C4-2B (cell line): Measurements from ENCODE around the gene CTXND1.

Source experiments
- CTCF ChIP-seq: fragments of 450-650 bp; conservative IDR thresholded peaks from 2 replicates; pipeline ENCODE4 v1.5.1; 2017; ENCODE audit warnings: mild to moderate bottlenecking
- ZFX ChIP-seq: fragments of 450-650 bp; IDR thresholded peaks from 2 replicates; pipeline ENCODE4 v1.6.1; 2017

DNA sequence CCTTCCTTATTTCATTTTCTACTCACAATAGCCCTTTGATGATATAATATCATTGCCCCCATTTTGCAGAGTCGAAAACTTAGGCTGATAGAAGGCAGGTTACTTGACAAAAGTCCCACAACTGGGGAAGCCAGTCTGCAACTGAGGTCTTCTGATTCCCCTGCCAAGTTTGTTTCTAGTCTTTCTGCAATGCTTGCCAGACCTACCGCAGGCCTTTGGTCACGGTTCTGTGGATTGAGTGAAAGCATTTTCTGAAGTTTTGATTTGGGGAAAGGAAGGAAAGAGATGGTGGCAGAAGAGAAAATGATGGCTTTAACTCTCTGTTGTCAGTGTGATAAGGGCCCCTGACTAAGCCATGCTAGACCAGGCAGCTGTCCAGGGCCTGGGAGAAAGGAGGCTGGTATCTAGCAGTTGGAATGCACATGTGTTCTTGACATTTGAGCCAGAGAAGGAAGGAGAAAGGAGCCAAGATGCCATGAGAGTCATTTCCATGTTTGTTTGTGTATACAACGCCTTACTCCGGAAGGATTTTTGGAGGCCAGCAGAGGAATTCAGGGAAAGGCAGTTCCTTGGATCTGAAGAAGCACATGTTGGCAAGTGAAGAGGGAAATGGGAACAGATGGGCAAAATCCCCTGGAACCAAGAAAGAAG lies 69.3 kb downstream of the CTXND1 start:
- no peak for TF ChIP-seq CTCF
- no peak for TF ChIP-seq ZFX
